MCF 10A (cell line): ENCODE results near the gene CAMK2B. TPM values are rescaled to one million over a fixed set of nuclear protein-coding genes. Genes with fewer than 3 reads are reported as not detected.

Source experiments
- BruUV-seq: library from RNA; stranded (reverse); fragments of 400-500 nt; replicated peaks from 2 replicates; lab custom pipeline; 2021; lab: Mats Ljungman, UMichigan
- CTCF ChIA-PET: fragments of 300-600 bp; sonication (Branson Sonifier 250); formaldehyde crosslinking; extraction: SDS; loops from one replicate; lab custom pipeline; 2021; ENCODE audit warnings: antibody characterized with exemption, inconsistent platforms; lab: Yijun Ruan, JAX
- POLR2A ChIA-PET: fragments of 300-600, 350-650 bp; sonication (Branson Sonifier 250); formaldehyde crosslinking; extraction: SDS; loops from one replicate; lab custom pipeline; 2020; ENCODE audit warnings: antibody characterized with exemption, inconsistent platforms; lab: Yijun Ruan, JAX
- DNase-seq: peaks from one replicate; pipeline ENCODE4 v3.0.0-alpha.2; 2018; ENCODE audit not compliant: unreplicated experiment
- H3K27ac Mint-ChIP-seq: one replicate; pipeline ENCODE4 v1.8.0; 2022; ENCODE audit warnings: mild to moderate bottlenecking, low read depth, mixed read lengths; ENCODE audit not compliant: unreplicated experiment
- H3K27me3 Mint-ChIP-seq: one replicate; pipeline ENCODE4 v1.8.0; 2022; ENCODE audit warnings: mixed read lengths; ENCODE audit not compliant: insufficient read depth, unreplicated experiment
- H3K36me3 Mint-ChIP-seq: one replicate; pipeline ENCODE4 v1.8.0; 2022; ENCODE audit warnings: mild to moderate bottlenecking, moderate library complexity, mixed read lengths; ENCODE audit not compliant: insufficient read depth, unreplicated experiment
- H3K4me1 Mint-ChIP-seq: one replicate; pipeline ENCODE4 v1.8.0; 2022; ENCODE audit warnings: mixed read lengths; ENCODE audit not compliant: insufficient read depth, unreplicated experiment
- H3K4me3 Mint-ChIP-seq: one replicate; pipeline ENCODE4 v1.8.0; 2022; ENCODE audit warnings: mild to moderate bottlenecking, moderate library complexity, mixed read lengths; ENCODE audit not compliant: unreplicated experiment
- H3K9me3 Mint-ChIP-seq: one replicate; pipeline ENCODE4 v1.8.0; 2022; ENCODE audit warnings: mixed read lengths; ENCODE audit not compliant: unreplicated experiment
- intact Hi-C: fragments of 100-400 bp; cut with micrococcal nuclease; formaldehyde crosslinking; loops from 2 replicates; pipeline ENCODE4 v1.14.1; 2022
- total RNA-seq: library from RNA; stranded (reverse); gene quantifications from 2 replicates; pipeline ENCODE4 v1.2.3, GENCODE V29; 2022
- TF ChIP-seq, protein P1 (sequence below): fragments of 200-600 bp; IDR thresholded peaks from one replicate; pipeline ENCODE4 v1.8.0; 2022; ENCODE audit warnings: antibody characterized with exemption, mild to moderate bottlenecking; ENCODE audit not compliant: unreplicated experiment

The CAMK2B gene
- total RNA-seq, 1 experiment from 2014 or later, result 1.8 TPM

DNA sequence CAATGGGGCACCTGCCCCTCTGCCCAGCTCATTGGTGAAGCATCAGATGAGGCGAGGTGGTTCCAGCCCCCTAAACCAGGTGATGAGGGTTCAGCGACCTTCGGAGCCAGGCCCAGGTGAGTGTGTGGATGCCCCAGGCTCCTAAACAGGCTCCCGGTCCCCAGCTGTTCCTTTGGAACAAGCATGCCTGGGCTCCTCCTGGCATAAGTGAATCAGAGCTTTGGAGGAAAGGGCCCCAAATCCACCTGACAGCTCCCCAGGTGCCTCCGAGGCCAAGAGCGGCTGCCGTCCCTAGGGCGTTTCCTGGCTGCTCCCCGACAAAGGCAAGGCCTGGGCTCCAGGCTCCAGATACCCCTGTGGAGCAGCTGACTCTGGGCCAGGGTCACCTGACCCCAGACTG is 63.4 kb downstream of the CAMK2B start:
- H3K27me3 Mint-ChIP-seq, result no peaks in the 10 kb centered on the region
- H3K27ac Mint-ChIP-seq, result no peak overlapping the region
- H3K36me3 Mint-ChIP-seq, result no peaks in the 10 kb centered on the region
- H3K4me3 Mint-ChIP-seq, result no peak overlapping the region
- POLR2A ChIA-PET, result interaction anchor here (0.6 kb wide), 1 partner anchor 99 kb away, joined by 4 read pairs; no protein-coding TSS in a partner anchor
- intact Hi-C loops, result no loop called here
- peaks cover 43% of the 10 kb centered on the region for H3K4me1 Mint-ChIP-seq
- no peak for DNase-seq
- BruUV-seq, result no TSS peak
- no peaks in the 10 kb centered on the region for H3K9me3 Mint-ChIP-seq
- CTCF ChIA-PET, result no interaction called here
- TF ChIP-seq, protein P1, sequence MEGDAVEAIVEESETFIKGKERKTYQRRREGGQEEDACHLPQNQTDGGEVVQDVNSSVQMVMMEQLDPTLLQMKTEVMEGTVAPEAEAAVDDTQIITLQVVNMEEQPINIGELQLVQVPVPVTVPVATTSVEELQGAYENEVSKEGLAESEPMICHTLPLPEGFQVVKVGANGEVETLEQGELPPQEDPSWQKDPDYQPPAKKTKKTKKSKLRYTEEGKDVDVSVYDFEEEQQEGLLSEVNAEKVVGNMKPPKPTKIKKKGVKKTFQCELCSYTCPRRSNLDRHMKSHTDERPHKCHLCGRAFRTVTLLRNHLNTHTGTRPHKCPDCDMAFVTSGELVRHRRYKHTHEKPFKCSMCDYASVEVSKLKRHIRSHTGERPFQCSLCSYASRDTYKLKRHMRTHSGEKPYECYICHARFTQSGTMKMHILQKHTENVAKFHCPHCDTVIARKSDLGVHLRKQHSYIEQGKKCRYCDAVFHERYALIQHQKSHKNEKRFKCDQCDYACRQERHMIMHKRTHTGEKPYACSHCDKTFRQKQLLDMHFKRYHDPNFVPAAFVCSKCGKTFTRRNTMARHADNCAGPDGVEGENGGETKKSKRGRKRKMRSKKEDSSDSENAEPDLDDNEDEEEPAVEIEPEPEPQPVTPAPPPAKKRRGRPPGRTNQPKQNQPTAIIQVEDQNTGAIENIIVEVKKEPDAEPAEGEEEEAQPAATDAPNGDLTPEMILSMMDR, result no peak

DNA sequence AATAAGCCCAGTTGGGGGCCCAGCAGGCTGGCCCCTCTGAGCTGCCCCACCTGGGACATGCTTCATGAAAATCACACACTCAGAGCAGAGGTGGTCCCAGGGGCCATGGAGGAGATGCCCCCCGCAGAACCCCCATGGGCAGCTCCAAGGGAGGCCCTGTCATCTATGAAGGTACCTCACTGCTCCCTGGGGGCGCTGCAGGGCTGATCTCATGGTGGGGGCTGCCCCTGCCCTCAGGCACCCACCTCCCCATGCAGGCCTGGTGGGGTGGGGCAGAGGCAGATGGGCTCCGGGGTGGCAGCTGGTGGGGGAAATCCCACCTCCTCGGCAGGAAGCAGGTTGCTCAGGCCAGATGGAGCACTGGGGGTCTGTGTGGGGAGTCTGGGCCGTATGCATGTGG is 64.2 kb downstream of the CAMK2B start:
- BruUV-seq, result no TSS peak
- POLR2A ChIA-PET, result interaction anchor here (0.7 kb wide), 1 partner anchor 42 kb away, joined by 4 read pairs; no protein-coding TSS in a partner anchor
- Mint-ChIP-seq H3K27me3 (no peaks in the 10 kb centered on the region), H3K4me3 (no peak overlapping the region), H3K27ac (peak overlapping the region; percentile 14), H3K4me1 (peaks cover 43% of the 10 kb centered on the region), H3K36me3 (no peaks in the 10 kb centered on the region), H3K9me3 (no peaks in the 10 kb centered on the region)
- no peak for DNase-seq
- intact Hi-C loops, result no loop called here
- CTCF ChIA-PET, result interaction anchor here (0.7 kb wide), 2 partner anchors 47 to 877 kb away, joined by 3 read pairs; no protein-coding TSS in a partner anchor
- TF ChIP-seq, protein P1, result no peak

DNA sequence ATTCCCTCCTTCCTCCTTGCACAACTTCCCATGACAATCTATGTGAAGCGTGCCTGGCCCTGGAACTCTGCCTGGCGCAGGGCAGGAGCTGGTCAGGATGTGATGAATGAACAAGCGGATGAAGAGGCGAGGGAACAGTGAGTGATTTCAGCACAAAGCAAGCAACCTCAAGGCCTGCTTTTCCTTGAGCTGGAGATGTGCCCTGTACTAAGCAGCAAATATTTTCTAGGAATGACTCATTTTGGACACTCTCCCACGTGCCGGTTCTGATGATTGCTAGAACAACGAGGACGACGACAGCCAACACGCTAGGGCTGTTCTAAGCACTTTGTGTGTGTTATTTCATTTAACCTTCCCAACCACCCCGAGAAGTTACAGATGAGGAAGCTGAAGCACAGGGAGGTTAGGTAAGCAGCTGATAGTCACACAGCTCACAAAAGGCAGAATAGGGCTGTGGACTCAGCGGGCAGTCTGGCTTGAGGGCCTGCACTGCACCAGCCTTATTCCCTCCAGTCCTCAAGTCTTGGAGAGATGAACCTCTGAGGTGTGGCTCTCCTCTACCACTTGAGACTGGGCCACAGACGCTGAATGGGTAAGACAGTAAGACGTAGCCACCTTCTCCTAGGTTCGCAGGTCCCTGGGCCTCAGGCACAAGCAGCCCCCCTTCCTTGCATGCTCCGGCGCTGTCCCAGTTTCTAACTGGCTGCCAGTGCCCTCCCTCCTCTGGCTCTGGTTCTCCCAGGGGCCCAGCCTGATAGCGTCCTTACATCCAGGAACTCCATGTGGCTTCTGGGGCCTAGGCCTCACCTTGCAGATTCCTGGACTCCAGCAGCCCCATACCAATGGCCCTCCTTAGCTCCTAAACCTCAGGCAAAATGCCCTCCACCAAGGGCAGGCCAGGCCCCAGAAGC is 65.6 kb downstream of the CAMK2B start:
- peak; percentile 94 for DNase-seq
- BruUV-seq, result no TSS peak
- Mint-ChIP-seq H3K36me3 (no peaks in the 10 kb centered on the region), H3K9me3 (no peaks in the 10 kb centered on the region), H3K27me3 (no peaks in the 10 kb centered on the region), H3K27ac (peak overlapping the region; percentile 54), H3K4me3 (peak overlapping the region; percentile 3), H3K4me1 (peaks cover 39% of the 10 kb centered on the region)
- CTCF ChIA-PET, result interaction anchor here (1.0 to 2.1 kb wide), 2 partner anchors 19 to 146 kb away, joined by 3 to 7 read pairs; no protein-coding TSS in a partner anchor
- POLR2A ChIA-PET, result interaction anchor here (0.8 to 1.1 kb wide), 4 partner anchors 19 to 170 kb away, joined by 3 to 4 read pairs (median 3); partner anchors contain the start of gene POLD2
- TF ChIP-seq, protein P1, result no peak
- intact Hi-C loops, result loop anchor here (5.0 kb wide), 1 partner anchor 32 kb away; no protein-coding TSS in a partner anchor
